Measurements from ENCODE around the gene ABCA3. TPM values are rescaled to one million over a fixed set of nuclear protein-coding genes. Genes with fewer than 3 reads are reported as not detected.
"Not testable (repeated sequence)": the region's sequence is repeated elsewhere in the genome, so short reads cannot be mapped to it uniquely, and the experiment has no call there.

Gene ABCA3
- 2.4 and 3.1 TPM in 2 replicates for total RNA-seq

DNA sequence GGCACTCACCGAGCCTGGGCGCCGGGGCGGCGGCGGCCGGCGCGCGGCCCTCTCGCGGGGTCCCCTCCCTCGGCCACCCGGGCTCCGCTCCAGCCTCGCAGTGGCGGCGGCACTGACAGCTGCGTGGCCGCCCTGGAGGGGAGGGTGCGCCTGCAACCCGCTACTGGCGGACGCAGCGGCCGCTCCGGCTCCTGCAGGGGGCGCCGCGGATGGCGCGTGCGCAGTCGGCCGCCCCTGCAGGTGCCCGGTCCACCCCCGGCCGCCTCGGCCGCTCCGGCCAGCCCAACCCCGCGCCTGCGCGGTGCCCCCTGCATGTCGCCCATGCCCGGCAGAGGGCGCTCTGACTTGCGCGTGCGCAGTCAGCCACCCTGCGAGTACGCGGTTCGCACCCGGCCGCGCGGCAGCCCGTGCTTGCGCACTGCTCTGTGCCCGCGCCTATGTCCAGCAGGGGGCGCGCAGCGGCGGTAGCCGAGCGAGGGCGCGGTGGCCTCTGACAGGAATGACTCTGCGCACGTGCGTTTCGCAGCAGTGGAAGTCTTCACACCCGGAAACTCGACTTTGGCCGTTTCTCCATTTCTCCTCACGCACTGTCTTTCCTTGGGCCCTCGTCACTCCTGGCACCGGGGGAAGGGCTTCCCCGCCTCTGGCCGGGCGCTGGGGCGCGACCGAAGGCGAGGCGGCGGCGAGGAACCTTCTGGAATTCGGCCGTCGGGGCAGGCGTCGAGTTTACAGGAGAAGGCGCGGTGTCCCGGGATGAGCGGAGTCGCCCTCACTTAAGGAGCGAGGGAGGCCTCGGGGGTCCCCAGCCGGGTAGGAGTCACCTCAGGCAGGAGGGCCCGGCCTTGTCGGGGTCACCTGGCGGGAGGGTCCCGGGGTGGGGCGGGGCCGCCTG is at the start of gene ABCA3:
Gene ABCA3 (minus strand): TSS at position 165 of the 892 bp plus-strand sequence. CDS start 14,262 bp downstream, outside the sequence.
- Mint-ChIP-seq H3K27ac (peak within 1 kb of the TSS; percentile 66), H3K27me3 (no peaks in the 10 kb centered on the region), H3K4me3 (peak within 1 kb of the TSS; percentile 79), H3K36me3 (ENCODE audit: low read depth) (no peaks in the 10 kb centered on the region), H3K4me1 (peaks cover 13% of the 10 kb centered on the region), H3K9me3 (no peaks in the 10 kb centered on the region)
- TF ChIP-seq, protein P1, sequence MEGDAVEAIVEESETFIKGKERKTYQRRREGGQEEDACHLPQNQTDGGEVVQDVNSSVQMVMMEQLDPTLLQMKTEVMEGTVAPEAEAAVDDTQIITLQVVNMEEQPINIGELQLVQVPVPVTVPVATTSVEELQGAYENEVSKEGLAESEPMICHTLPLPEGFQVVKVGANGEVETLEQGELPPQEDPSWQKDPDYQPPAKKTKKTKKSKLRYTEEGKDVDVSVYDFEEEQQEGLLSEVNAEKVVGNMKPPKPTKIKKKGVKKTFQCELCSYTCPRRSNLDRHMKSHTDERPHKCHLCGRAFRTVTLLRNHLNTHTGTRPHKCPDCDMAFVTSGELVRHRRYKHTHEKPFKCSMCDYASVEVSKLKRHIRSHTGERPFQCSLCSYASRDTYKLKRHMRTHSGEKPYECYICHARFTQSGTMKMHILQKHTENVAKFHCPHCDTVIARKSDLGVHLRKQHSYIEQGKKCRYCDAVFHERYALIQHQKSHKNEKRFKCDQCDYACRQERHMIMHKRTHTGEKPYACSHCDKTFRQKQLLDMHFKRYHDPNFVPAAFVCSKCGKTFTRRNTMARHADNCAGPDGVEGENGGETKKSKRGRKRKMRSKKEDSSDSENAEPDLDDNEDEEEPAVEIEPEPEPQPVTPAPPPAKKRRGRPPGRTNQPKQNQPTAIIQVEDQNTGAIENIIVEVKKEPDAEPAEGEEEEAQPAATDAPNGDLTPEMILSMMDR (IDR thresholded peaks at IDR 0.05) = peak; percentile 95
- POLR2A ChIA-PET = interaction anchor here (1.0 kb wide), 1 partner anchor 186 kb away, joined by 4 read pairs; the partner anchor contains the start of gene TRAF7
- peak; percentile 84 for ATAC-seq (ENCODE audit: low read depth)
- CTCF ChIA-PET = interaction anchor here (0.8 kb wide), 1 partner anchor 129 kb away, joined by 3 read pairs; no protein-coding TSS in a partner anchor
- intact Hi-C loops (cut with micrococcal nuclease) = loop anchor here (1.0 to 2.0 kb wide), 6 partner anchors 82 to 160 kb away; partner anchors contain the start of genes ECI1 and TBC1D24
- DNase-seq = peak; percentile 99

DNA sequence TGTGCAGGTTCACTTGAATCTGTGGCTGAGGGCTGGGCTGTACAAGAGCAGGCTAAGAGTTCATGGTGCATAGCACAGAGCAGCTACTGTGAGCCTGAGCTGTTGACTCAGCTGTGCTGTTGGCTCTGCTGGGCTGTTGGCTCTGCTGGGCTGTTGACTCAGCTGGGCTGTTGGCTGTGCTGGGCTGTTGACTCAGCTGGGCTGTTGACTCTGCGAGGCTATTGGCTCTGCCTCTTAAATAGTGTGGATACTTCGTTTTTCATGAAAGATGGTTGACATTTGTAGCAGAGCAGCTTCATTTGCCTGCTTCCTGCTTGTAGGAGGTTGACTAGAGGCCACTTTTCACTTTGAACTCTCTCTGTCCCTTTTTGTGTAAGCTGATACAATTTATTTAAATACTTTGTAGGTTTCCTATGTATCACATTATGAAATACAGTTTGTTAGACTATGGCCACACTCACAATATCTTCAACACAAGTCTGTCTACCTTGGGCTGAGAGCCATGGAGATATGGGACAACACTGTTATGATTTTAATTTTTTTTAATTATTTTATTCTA is 48.4 kb upstream of the ABCA3 start:
- Mint-ChIP-seq H3K27me3 (peaks cover 17% of the 10 kb centered on the region), H3K36me3 (ENCODE audit: low read depth) (no peaks in the 10 kb centered on the region), H3K4me3 (no peak overlapping the region), H3K9me3 (peaks cover 3% of the 10 kb centered on the region), H3K27ac (no peak overlapping the region), H3K4me1 (no peaks in the 10 kb centered on the region)
- no peak for ATAC-seq (ENCODE audit: low read depth)
- TF ChIP-seq, protein P1 (IDR thresholded peaks at IDR 0.05) = no peak
- DNase-seq = no peak
- ChIA-PET POLR2A (no interaction called here), CTCF (no interaction called here)
- intact Hi-C loops (cut with micrococcal nuclease) = no loop called here

DNA sequence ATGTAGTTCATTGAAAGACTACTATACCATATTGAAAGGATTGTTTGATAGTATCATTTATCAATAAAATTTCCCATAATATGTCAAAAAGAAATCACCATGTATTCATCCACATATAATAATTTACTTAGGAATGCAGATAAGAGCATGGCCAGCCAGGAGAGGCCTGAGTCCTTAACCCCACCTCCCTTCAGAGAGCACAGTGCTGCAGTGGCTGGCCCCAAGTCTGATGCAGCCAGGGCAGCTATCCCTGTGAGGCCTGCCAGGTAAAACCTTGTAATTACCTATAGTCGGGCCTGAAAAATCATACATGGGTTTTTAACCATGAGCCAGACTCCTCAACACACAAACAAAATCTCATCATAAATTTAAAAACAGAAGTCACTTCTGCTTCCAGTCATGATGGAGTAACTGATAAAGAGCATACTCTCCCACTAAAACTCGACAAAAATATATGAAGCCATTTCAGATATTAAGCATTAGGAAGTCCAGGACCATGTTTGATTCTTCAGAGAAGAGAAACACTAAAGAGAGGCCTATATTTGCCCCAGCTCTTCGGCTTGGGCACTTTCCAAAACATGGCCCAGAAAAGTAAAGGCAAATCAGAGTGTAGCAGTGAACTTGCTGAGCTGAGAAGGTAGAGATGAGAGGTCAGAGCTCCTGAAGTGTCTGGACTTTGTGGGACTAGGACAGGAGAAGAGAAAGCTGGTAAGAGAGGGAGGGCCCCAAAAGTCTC is 47.8 kb upstream of the ABCA3 start:
- Mint-ChIP-seq H3K27ac (no peak overlapping the region), H3K4me1 (no peaks in the 10 kb centered on the region), H3K4me3 (no peak overlapping the region), H3K27me3 (peaks cover 17% of the 10 kb centered on the region), H3K36me3 (ENCODE audit: low read depth) (no peaks in the 10 kb centered on the region), H3K9me3 (peaks cover 3% of the 10 kb centered on the region)
- TF ChIP-seq, protein P1 (IDR thresholded peaks at IDR 0.05) = no peak
- no peak for DNase-seq
- ATAC-seq (ENCODE audit: low read depth) = no peak
- intact Hi-C loops (cut with micrococcal nuclease) = no loop called here
- CTCF ChIA-PET = no interaction called here
- POLR2A ChIA-PET = no interaction called here

DNA sequence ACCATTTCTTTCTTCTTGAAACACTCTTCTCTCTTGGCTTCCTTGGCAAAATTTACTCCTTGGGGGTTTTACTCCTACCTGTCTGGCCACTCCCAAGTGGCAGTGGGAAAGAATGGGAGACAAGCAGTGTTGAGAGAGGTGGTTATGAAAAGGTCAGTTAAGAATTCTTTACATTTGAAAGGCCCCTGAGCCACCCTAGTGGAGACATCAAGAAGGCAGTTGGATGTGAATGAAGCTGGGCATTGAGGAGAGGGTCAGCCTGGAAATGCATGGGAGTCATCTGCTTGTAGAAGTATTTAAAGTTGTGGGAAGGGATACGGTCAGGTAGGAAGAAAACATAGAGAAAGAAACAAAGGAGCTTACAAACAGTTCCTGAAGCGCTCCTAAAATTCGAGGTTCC is 46.5 kb upstream of the ABCA3 start:
- ChIA-PET POLR2A (no interaction called here), CTCF (no interaction called here)
- Mint-ChIP-seq H3K9me3 (peaks cover 3% of the 10 kb centered on the region), H3K27me3 (peaks cover 16% of the 10 kb centered on the region), H3K4me1 (no peaks in the 10 kb centered on the region), H3K4me3 (no peak overlapping the region), H3K36me3 (ENCODE audit: low read depth) (no peaks in the 10 kb centered on the region), H3K27ac (no peak overlapping the region)
- DNase-seq (no peak), ATAC-seq (ENCODE audit: low read depth) (no peak)
- TF ChIP-seq, protein P1 (IDR thresholded peaks at IDR 0.05) = no peak
- intact Hi-C loops (cut with micrococcal nuclease) = no loop called here

DNA sequence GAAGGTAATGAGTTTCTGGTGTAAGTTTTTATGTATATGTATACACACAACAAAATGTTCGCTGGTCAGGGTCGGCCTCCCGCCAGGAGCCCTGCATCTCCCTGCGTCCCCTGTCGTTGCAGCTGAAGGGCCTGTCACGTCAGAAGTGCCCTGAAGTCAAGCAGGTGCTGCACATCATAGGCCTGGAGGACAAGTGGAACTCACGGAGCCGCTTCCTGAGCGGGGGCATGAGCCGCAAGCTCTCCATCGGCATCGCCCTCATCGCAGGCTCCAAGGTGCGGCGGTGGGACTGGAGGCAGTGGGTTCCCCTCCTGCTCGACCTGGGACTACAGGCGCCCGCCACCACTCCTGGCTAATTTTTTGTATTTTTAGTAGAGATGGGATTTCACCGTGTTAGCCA is 45.5 kb upstream of the ABCA3 start:
- H3K36me3 Mint-ChIP-seq (ENCODE audit: low read depth); intact Hi-C loops (cut with micrococcal nuclease): not testable (repeated sequence)

More for the DNA sequence above, 45.5 kb upstream of the ABCA3 start:
- ATAC-seq (ENCODE audit: low read depth); H3K9me3 Mint-ChIP-seq; H3K27ac Mint-ChIP-seq; POLR2A ChIA-PET; CTCF ChIA-PET; H3K4me1 Mint-ChIP-seq; DNase-seq; H3K4me3 Mint-ChIP-seq: not testable (repeated sequence)
- peaks cover 13% of the 10 kb centered on the region for H3K27me3 Mint-ChIP-seq

All from activated B cell treated with CpG ODN at 0.5 μM for 24 hours (primary cell).